ENCODE results near the gene TGFB1I1.
A peak's percentile ranks its signal among the peaks of the same experiment; 100 is the strongest.

- TF ChIP-seq POLR2AphosphoS5 (IDR thresholded peaks at IDR 0.05; ENCODE audit: insufficient read depth, low read depth, low read length), result peak; percentile 2
- TF ChIP-seq GATA2 (IDR thresholded peaks at IDR 0.05; ENCODE audit: insufficient read depth, insufficient read length, low read depth, low read length), result no peak
- no peak for TF ChIP-seq JUN (IDR thresholded peaks at IDR 0.05; ENCODE audit: borderline replicate concordance, insufficient read depth, insufficient read length, low read depth)
- TF ChIP-seq, protein P1, sequence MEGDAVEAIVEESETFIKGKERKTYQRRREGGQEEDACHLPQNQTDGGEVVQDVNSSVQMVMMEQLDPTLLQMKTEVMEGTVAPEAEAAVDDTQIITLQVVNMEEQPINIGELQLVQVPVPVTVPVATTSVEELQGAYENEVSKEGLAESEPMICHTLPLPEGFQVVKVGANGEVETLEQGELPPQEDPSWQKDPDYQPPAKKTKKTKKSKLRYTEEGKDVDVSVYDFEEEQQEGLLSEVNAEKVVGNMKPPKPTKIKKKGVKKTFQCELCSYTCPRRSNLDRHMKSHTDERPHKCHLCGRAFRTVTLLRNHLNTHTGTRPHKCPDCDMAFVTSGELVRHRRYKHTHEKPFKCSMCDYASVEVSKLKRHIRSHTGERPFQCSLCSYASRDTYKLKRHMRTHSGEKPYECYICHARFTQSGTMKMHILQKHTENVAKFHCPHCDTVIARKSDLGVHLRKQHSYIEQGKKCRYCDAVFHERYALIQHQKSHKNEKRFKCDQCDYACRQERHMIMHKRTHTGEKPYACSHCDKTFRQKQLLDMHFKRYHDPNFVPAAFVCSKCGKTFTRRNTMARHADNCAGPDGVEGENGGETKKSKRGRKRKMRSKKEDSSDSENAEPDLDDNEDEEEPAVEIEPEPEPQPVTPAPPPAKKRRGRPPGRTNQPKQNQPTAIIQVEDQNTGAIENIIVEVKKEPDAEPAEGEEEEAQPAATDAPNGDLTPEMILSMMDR (IDR thresholded peaks at IDR 0.05; ENCODE audit: extremely low read depth in 1 of 2, insufficient read depth in 1 of 2, low read depth in 1 of 2, low read length in 2 of 2), result no peak
These were observed 12.0 kb upstream of the TGFB1I1 start for GRCh38 chr16:31459687-31460581.
